ENCODE measurements around the gene C8B.

The C8B gene

DNA sequence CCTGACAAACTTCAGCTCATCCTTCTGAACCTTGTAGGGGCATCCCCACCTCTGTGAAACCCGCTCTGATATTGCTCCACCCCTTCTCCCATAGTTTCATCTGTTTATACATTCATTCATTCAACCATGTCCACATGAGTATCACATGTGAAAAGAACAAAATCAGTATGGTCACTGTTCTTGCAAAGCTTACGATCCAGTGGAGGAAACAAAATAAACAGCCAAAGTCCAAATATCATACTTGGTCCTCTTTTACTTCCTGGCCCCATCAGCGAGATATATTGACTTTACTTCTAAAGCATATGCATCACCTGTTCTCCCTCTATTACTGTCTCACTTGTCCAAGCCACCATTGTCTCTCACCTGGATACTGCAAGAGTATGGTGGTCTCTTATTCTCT is 75.6 kb downstream of the C8B start:
- Mint-ChIP-seq H3K9me3 (no peaks in the 10 kb centered on the region), H3K4me1 (ENCODE audit: low read depth) (no peaks in the 10 kb centered on the region), H3K27me3 (ENCODE audit: low read depth) (no peaks in the 10 kb centered on the region), H3K36me3 (ENCODE audit: low read depth) (no peaks in the 10 kb centered on the region), H3K4me3 (no peak overlapping the region), H3K27ac (no peak overlapping the region)
- DNase-seq (ENCODE audit: low spot score), result no peak

DNA sequence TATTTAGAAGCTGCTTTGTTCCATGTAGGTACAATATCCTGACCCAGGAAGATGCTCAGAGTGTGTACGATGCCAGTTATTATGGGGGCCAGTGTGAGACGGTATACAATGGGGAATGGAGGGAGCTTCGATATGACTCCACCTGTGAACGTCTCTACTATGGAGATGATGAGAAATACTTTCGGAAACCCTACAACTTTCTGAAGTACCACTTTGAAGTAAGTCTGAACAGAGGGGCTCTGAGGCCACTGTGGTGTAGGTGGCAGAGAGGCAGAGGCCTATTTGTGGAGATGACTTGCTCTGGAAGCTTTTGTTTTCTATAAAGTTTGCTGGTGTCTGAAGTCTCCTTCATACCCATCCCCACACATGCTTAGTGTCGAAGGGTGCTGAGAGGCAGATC is 84.4 kb downstream of the C8B start:
- no peak overlapping the region for H3K27ac Mint-ChIP-seq
- H3K9me3 Mint-ChIP-seq, result no peaks in the 10 kb centered on the region

DNA sequence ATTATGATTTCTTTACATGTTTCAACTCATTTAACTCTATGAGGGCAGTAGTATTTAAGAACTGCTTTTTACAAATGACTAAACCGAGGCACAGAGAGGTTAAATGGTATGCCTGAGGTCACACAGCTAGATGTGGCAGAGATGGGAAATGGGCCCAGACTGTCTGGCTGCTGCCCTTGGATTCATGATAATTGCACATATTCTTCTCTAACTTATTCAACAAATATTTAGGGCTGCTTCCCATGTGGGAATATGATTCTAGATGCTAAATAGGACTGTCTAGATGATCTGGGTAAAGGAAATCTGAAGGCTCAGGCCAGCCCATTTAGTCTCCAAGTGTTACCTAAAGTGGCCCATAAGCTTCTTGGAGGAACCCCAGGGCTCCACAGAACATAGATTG is 85.0 kb downstream of the C8B start:
- no peaks in the 10 kb centered on the region for H3K4me1 Mint-ChIP-seq (ENCODE audit: low read depth)
- H3K36me3 Mint-ChIP-seq (ENCODE audit: low read depth), result no peaks in the 10 kb centered on the region
- no peak overlapping the region for H3K27ac Mint-ChIP-seq
- DNase-seq (ENCODE audit: low spot score), result no peak
- H3K4me3 Mint-ChIP-seq, result no peak overlapping the region
- H3K27me3 Mint-ChIP-seq (ENCODE audit: low read depth), result no peaks in the 10 kb centered on the region
- H3K9me3 Mint-ChIP-seq, result no peaks in the 10 kb centered on the region

More for the DNA sequence above, 84.4 kb downstream of the C8B start:
- Mint-ChIP-seq H3K36me3 (ENCODE audit: low read depth) (no peaks in the 10 kb centered on the region), H3K4me3 (no peak overlapping the region), H3K27me3 (ENCODE audit: low read depth) (no peaks in the 10 kb centered on the region), H3K4me1 (ENCODE audit: low read depth) (no peaks in the 10 kb centered on the region)
- DNase-seq (ENCODE audit: low spot score), result no peak

All from T-helper 2 cell treated with Interferon-gamma antibody and Interleukin-4, amounts not matched to agents 5 μg/mL and 100 μg/mL, for 36 hours (primary cell).